Measurements from ENCODE around the gene TMEM231. TPM values are rescaled to one million over a fixed set of nuclear protein-coding genes. Genes with fewer than 3 reads are reported as not detected.
"Not testable (repeated sequence)": the region's sequence is repeated elsewhere in the genome, so short reads cannot be mapped to it uniquely, and the experiment has no call there.

TMEM231 gene
- total RNA-seq, 1 donor from 2014 or later, result 8.5 TPM

GRCh38 chr16:75570396-75571065, 14.5 kb upstream of the TMEM231 start:
- intact Hi-C loops (cut with DNase I), result no loop called here

GRCh38 chr16:75567911-75568310, 11.9 kb upstream of the TMEM231 start:
- DNase-seq (ENCODE audit: low spot score), result no peak
- intact Hi-C loops (cut with DNase I), result loop anchor here (5.0 kb wide), 2 partner anchors 51 to 54 kb away; partner anchors contain the start of gene ADAT1

More at GRCh38 chr16:75570396-75571065, 14.5 kb upstream of the TMEM231 start:
- DNase-seq (ENCODE audit: low spot score), result no peak

GRCh38 chr16:75566758-75567255, 10.8 kb upstream of the TMEM231 start:
- intact Hi-C loops (cut with DNase I), result loop anchor here (5.0 kb wide), 2 partner anchors 50 to 55 kb away; partner anchors contain the start of gene ADAT1

GRCh38 chr16:75566040-75566757, 10.1 kb upstream of the TMEM231 start, which contains the start of gene GABARAPL2:
GABARAPL2 (plus strand) TSS chr16:75566379; CDS start chr16:75566487, 108 bp downstream.
- DNase-seq (ENCODE audit: low spot score), result peak; percentile 95
- intact Hi-C loops (cut with DNase I), result loop anchor here (5.0 kb wide), 2 partner anchors 49 to 56 kb away; partner anchors contain the start of gene ADAT1

More at GRCh38 chr16:75566758-75567255, 10.8 kb upstream of the TMEM231 start:
- no peak for DNase-seq (ENCODE audit: low spot score)

GRCh38 chr16:75565640-75566039, 9.6 kb upstream of the TMEM231 start:
- intact Hi-C loops (cut with DNase I), result loop anchor here (5.0 kb wide), 2 partner anchors 48 to 57 kb away; partner anchors contain the start of gene ADAT1

GRCh38 chr16:75559564-75560372, 3.7 kb upstream of the TMEM231 start:
- intact Hi-C loops (cut with DNase I), result loop anchor here (5.0 kb wide), 1 partner anchor 88 kb away; the partner anchor contains the start of genes KARS1 and TERF2IP
- DNase-seq (ENCODE audit: low spot score), result no peak

More at GRCh38 chr16:75565640-75566039, 9.6 kb upstream of the TMEM231 start:
- DNase-seq (ENCODE audit: low spot score), result no peak

- DNase-seq (ENCODE audit: low spot score), result no peak
- intact Hi-C loops (cut with DNase I), result loop anchor here (5.0 kb wide), 1 partner anchor 88 kb away; the partner anchor contains the start of genes KARS1 and TERF2IP
Observed at GRCh38 chr16:75558846-75559401, 2.9 kb upstream of the TMEM231 start.

- intact Hi-C loops (cut with DNase I), result loop anchor here (5.0 kb wide), 1 partner anchor 91 kb away; the partner anchor contains the start of genes KARS1 and TERF2IP
- no peak for DNase-seq (ENCODE audit: low spot score)
Observed at GRCh38 chr16:75556431-75556950, 439 bp upstream of the TMEM231 start.

GRCh38 chr16:75555213-75555706, 792 bp downstream of the TMEM231 start:
- peak; percentile 89 for DNase-seq (ENCODE audit: low spot score)
- intact Hi-C loops (cut with DNase I), result loop anchor here (2.0 to 5.0 kb wide), 2 partner anchors 36 to 92 kb away; partner anchors contain the start of genes KARS1 and TERF2IP

GRCh38 chr16:75552951-75553350, 3.1 kb downstream of the TMEM231 start:
- intact Hi-C loops (cut with DNase I), result no loop called here
- no peak for DNase-seq (ENCODE audit: low spot score)

GRCh38 chr16:75550211-75550662, 5.8 kb downstream of the TMEM231 start:
- intact Hi-C loops (cut with DNase I), result loop anchor here (2.0 kb wide), 1 partner anchor 77 kb away; no protein-coding TSS in a partner anchor
- DNase-seq (ENCODE audit: low spot score), result no peak

- DNase-seq (ENCODE audit: low spot score); intact Hi-C loops (cut with DNase I): not testable (repeated sequence)
Observed at GRCh38 chr16:75548456-75548855, 7.6 kb downstream of the TMEM231 start.

GRCh38 chr16:75546293-75546692, 9.8 kb downstream of the TMEM231 start:
- intact Hi-C loops (cut with DNase I), result no loop called here
- DNase-seq (ENCODE audit: low spot score), result no peak

GRCh38 chr16:75545879-75546278, 10.2 kb downstream of the TMEM231 start:
- DNase-seq (ENCODE audit: low spot score); intact Hi-C loops (cut with DNase I): not testable (repeated sequence)

GRCh38 chr16:75542462-75542861, 13.6 kb downstream of the TMEM231 start:
- intact Hi-C loops (cut with DNase I); DNase-seq (ENCODE audit: low spot score): not testable (repeated sequence)

- no peak for DNase-seq (ENCODE audit: low spot score)
- intact Hi-C loops (cut with DNase I), result no loop called here
Observed at GRCh38 chr16:75541236-75541635, 14.8 kb downstream of the TMEM231 start.

- DNase-seq (ENCODE audit: low spot score), result peak; percentile 75
- intact Hi-C loops (cut with DNase I), result not testable (repeated sequence)
Observed at GRCh38 chr16:75538882-75539565, 17.0 kb downstream of the TMEM231 start.

GRCh38 chr16:75537776-75538175, 18.3 kb downstream of the TMEM231 start:
- DNase-seq (ENCODE audit: low spot score), result no peak
- intact Hi-C loops (cut with DNase I), result no loop called here

Measured in cardiac septum (tissue), 1 donor.